AG04449 (cell line): ENCODE data around the gene CDH5.

Experiments used
- CTCF ChIA-PET: fragments of 350-600 bp; formaldehyde crosslinking; extraction: SDS; loops from one replicate; lab custom pipeline; 2021; ENCODE audit warnings: antibody characterized with exemption; lab: Yijun Ruan, JAX
- POLR2A ChIA-PET: fragments of 400-600, 350-600 bp; formaldehyde crosslinking; extraction: SDS; loops from one replicate; lab custom pipeline; 2020; ENCODE audit warnings: antibody characterized with exemption, inconsistent platforms; lab: Yijun Ruan, JAX
- DNase-seq: peaks from one replicate; pipeline ENCODE4 v3.0.0-alpha.2; 2010; ENCODE audit warnings: low read depth, low spot score
- H3K4me3 ChIP-seq: 2 replicates; pipeline ENCODE4 v1.5.1; 2011; ENCODE audit warnings: low read depth, mild to moderate bottlenecking, control low read depth, low read length
- CTCF ChIP-seq: IDR thresholded peaks from one replicate; pipeline ENCODE4 v1.5.1; 2011; ENCODE audit warnings: mild to moderate bottlenecking, moderate library complexity, low read length, control low read depth, inconsistent platforms; ENCODE audit not compliant: insufficient read depth; ENCODE audit errors: missing control alignments

CDH5 gene

GRCh38 chr16:66364117-66364958, 2.2 kb upstream of the CDH5 start:
- ChIA-PET POLR2A (no interaction called here), CTCF (interaction anchor here (1.5 to 8.5 kb wide), 6 partner anchors 8 to 93 kb away, joined by 4 to 134 read pairs (median 6); no protein-coding TSS in a partner anchor)
- H3K4me3 ChIP-seq = no peak overlapping the region
- DNase-seq = no peak
- TF ChIP-seq CTCF = no peak

- no peak for TF ChIP-seq CTCF
- no peak overlapping the region for H3K4me3 ChIP-seq
- ChIA-PET POLR2A (no interaction called here), CTCF (interaction anchor here (1.5 to 8.5 kb wide), 5 partner anchors 8 to 93 kb away, joined by 4 to 134 read pairs (median 5); no protein-coding TSS in a partner anchor)
- no peak for DNase-seq
Measured at GRCh38 chr16:66364959-66365306, 1.6 kb upstream of the CDH5 start.

- ChIA-PET POLR2A (no interaction called here), CTCF (interaction anchor here (1.5 to 8.5 kb wide), 5 partner anchors 9 to 94 kb away, joined by 4 to 134 read pairs (median 5); no protein-coding TSS in a partner anchor)
- H3K4me3 ChIP-seq = no peak overlapping the region
- no peak for TF ChIP-seq CTCF
- no peak for DNase-seq
Measured at GRCh38 chr16:66365651-66366050, 840 bp upstream of the CDH5 start.

- no peak overlapping the region for H3K4me3 ChIP-seq
- no peak for DNase-seq
- ChIA-PET CTCF (interaction anchor here (0.7 to 8.5 kb wide), 6 partner anchors 12 to 114 kb away, joined by 3 to 134 read pairs (median 4); no protein-coding TSS in a partner anchor), POLR2A (no interaction called here)
- TF ChIP-seq CTCF = no peak
Measured at GRCh38 chr16:66367968-66368891, 1.7 kb downstream of the CDH5 start.

- no peak for TF ChIP-seq CTCF
- DNase-seq = no peak
- ChIA-PET CTCF (interaction anchor here (2.8 to 8.5 kb wide), 2 partner anchors 13 to 23 kb away, joined by 9 to 134 read pairs; no protein-coding TSS in a partner anchor), POLR2A (no interaction called here)
- H3K4me3 ChIP-seq = no peak overlapping the region
Measured at GRCh38 chr16:66369055-66369592, 2.6 kb downstream of the CDH5 start.
